HL-60 (cell line): ENCODE results near the gene CD74.

ENCODE experiments used
- DNase-seq, 2 experiments: peaks; one replicate each; pipeline ENCODE4 v3.0.0-alpha.2; 2010 to 2020; ENCODE audit warnings: low read depth in 1 of 2, low spot score in 1 of 2
- H3K27ac ChIP-seq: fragments of 250-450 bp; sonication (Bioruptor Pico); replicated peaks from 2 replicates; pipeline ENCODE4 v1.5.1; 2020; ENCODE audit warnings: mild to moderate bottlenecking, moderate library complexity
- H3K27me3 ChIP-seq: fragments of 250-450 bp; sonication (Bioruptor Pico); 2 replicates; pipeline ENCODE4 v1.5.1; 2021; ENCODE audit warnings: mild to moderate bottlenecking, moderate library complexity; ENCODE audit not compliant: insufficient read depth, poor library complexity, severe bottlenecking
- H3K4me3 ChIP-seq: replicated peaks from 2 replicates; pipeline ENCODE4 v1.5.1; 2011; ENCODE audit warnings: mild to moderate bottlenecking, control low read depth, low read length; ENCODE audit not compliant: insufficient read depth
- CTCF ChIP-seq: IDR thresholded peaks from one replicate; pipeline ENCODE4 v1.5.1; 2011; ENCODE audit warnings: low read length, control low read depth, inconsistent platforms; ENCODE audit not compliant: insufficient read depth
- GABPA ChIP-seq: IDR thresholded peaks from 2 replicates; pipeline ENCODE4 v1.6.1; 2012; ENCODE audit warnings: low read depth
- POLR2AphosphoS5 ChIP-seq: IDR thresholded peaks from 2 replicates; pipeline ENCODE4 v1.6.1; 2012; ENCODE audit warnings: low read depth
- REST ChIP-seq: IDR thresholded peaks from 2 replicates; pipeline ENCODE4 v1.6.1; 2012; ENCODE audit warnings: low read depth; ENCODE audit not compliant: insufficient replicate concordance
- SPI1 ChIP-seq: IDR thresholded peaks from 2 replicates; pipeline ENCODE4 v1.6.1; 2012; ENCODE audit warnings: low read depth, mild to moderate bottlenecking, borderline replicate concordance

CD74 gene

GRCh38 chr5:150396267-150396666 is 16.4 kb downstream of the CD74 start:
- Histone ChIP-seq H3K4me3 (no peak overlapping the region), H3K27me3 (no peaks in the 10 kb centered on the region), H3K27ac (no peak overlapping the region)
- no peak for TF ChIP-seq GABPA
- no peak for TF ChIP-seq REST
- no peak for TF ChIP-seq SPI1
- no peak for TF ChIP-seq POLR2AphosphoS5
- TF ChIP-seq CTCF, result no peak
- no peak for DNase-seq

- TF ChIP-seq REST, result no peak
- DNase-seq, result no peak
- H3K4me3 ChIP-seq, result no peak overlapping the region
- no peaks in the 10 kb centered on the region for H3K27me3 ChIP-seq
- no peak overlapping the region for H3K27ac ChIP-seq
Measured at GRCh38 chr5:150395688-150395975, 17.1 kb downstream of the CD74 start.

- DNase-seq, result no peak
- TF ChIP-seq REST (no peak), GABPA (no peak), CTCF (no peak), POLR2AphosphoS5 (no peak), SPI1 (no peak)
- no peak overlapping the region for H3K4me3 ChIP-seq
- H3K27ac ChIP-seq, result no peak overlapping the region
- no peaks in the 10 kb centered on the region for H3K27me3 ChIP-seq
Measured at GRCh38 chr5:150394912-150395687, 17.6 kb downstream of the CD74 start.

- no peak for DNase-seq
- Histone ChIP-seq H3K4me3 (no peak overlapping the region), H3K27ac (no peak overlapping the region), H3K27me3 (no peaks in the 10 kb centered on the region)
- TF ChIP-seq CTCF (no peak), SPI1 (no peak), GABPA (no peak), REST (no peak), POLR2AphosphoS5 (no peak)
Measured at GRCh38 chr5:150394131-150394530, 18.6 kb downstream of the CD74 start.
